HG03045 (cell line): ENCODE results near the gene CYB561D1.

ENCODE experiments used
- ATAC-seq: cut with Tn5 transposase; IDR thresholded peaks from one replicate; pipeline ENCODE4 v1.9.1; 2021; ENCODE audit warnings: mild to moderate bottlenecking, moderate library complexity; ENCODE audit not compliant: unreplicated experiment

CYB561D1 gene

DNA sequence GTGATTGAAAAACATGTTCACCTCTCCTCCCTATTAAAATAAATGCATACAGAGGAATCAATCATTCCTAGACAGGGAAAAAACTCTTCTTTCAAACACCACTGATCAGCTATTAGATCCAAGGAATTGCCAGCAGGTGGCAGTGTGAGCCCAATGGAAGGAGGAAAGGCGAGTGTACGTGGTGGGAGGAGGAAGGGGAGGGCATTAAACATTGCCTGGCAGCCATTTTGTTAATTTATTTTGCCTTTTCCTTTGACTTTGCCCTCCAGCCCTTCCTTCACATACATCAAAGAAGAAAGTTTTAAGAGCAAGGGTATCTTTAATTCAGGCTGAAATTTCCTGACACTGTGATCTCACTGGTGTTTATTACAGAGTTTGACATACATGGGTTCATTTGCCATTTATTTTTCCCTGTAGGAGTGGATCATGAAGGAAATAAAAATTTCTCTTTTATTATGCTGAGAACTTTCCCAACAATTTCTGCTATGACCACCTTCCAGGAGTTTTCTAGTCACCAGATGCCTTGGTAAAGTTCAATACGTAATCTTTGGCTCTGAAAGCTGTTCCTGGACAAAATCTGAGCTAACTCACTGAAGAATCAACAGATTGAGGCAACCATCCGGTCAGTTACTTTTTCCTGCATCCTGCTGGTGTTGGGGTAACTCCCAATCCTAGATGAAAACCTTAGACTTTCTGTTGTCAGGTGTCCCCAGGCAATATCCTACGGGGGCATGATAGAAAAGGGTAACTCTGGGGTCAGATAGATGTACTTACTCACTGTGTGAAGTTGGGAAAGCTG, 52.6 kb downstream of the CYB561D1 start:
- no peak for ATAC-seq

GRCh38 chr1:109547463-109548320, 53.8 kb downstream of the CYB561D1 start:
- peak; percentile 8 for ATAC-seq

GRCh38 chr1:109548321-109549267, 54.7 kb downstream of the CYB561D1 start, which contains the start of gene GNAI3:
Gene GNAI3 (plus strand): TSS chr1:109548615. CDS start chr1:109548721, 106 bp downstream.
- peak; percentile 93 for ATAC-seq
